ENCODE results near the gene DHRSX.
"Not testable (repeated sequence)": the region's sequence is repeated elsewhere in the genome, so short reads cannot be mapped to it uniquely, and the experiment has no call there.

DHRSX gene

DNA sequence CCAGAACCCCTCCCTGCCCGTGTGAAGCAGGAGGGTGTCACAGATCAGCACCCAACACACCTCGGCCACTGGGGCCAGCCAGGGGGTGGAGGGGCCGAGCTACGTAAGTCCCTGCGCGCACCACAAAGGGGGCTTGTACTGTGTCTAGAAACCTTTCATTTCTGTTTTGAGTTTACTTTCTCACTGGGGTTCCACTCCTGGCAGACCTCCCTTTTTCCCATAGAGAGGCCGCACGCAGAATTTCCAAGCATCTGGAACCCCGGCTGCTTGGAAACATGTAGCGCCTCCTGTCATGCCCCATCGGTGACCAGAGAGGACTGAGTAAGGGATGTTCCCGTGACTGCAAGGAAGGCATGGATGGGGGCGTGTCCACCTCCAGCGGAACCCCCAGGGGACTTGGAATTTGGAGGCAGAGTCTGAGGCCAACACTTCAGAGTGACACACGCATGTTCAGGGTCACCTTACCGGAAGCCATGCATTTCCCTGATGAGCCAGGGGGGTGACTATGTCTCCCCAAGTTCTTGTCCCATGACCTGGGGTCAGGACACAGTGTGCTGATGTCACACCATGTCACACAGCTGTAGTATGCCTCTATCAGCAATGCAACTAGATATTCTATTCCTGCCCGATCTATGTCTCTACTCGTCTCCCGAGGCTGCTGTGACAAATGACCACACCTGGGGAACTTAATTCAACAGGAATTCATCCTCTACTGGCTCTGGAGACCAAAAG lies 105.3 kb downstream of the DHRSX start:
- DNase-seq (ENCODE audit: low spot score): no peak

- peak; percentile 62 for DNase-seq (ENCODE audit: low spot score)
Observed at GRCh38 chrX:2391869-2392606, 108.7 kb downstream of the DHRSX start.

GRCh38 chrX:2390754-2391153 lies 110.0 kb downstream of the DHRSX start:
- no peak for DNase-seq (ENCODE audit: low spot score)

DNA sequence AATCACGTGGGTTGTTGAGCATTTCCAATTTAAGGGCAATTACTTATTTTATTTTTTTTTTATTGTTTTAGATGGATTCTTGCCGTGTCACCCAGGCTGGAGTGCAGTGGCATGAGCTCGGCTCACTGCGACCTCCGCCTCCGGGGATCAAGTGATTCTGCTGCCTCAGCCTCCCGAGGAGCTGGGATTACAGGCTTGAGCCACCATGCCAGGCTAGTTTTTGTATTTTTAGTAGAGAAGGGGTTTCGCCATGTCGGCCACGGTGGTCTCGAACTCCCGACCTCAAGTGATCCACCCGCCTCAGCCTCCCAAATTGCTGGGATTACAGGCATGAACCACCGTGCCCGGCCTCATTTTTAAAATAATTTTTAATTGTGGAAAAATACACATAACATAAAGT lies 111.0 kb downstream of the DHRSX start:
- DNase-seq (ENCODE audit: low spot score): not testable (repeated sequence)

DNA sequence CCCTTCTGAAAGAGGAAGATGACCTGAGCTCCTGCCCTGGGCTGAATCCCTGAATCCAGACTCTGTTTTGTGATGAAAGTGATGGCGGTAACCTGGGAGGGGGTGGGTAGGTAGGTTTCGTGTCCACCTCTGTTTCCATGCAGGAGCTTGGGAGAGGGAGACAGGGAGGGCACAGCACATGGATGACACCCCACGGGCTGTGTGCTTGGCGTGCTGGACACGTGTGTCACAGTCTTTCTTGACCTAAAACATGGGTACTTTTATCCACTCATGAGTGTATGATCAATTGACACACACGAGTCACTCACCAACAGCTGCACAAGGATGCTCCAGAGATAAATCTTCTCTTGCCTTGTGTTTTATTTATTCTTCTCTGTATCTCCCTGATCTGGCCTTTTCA lies 111.5 kb downstream of the DHRSX start:
- DNase-seq (ENCODE audit: low spot score): no peak

GRCh38 chrX:2388669-2389068 lies 112.1 kb downstream of the DHRSX start:
- no peak for DNase-seq (ENCODE audit: low spot score)

DNA sequence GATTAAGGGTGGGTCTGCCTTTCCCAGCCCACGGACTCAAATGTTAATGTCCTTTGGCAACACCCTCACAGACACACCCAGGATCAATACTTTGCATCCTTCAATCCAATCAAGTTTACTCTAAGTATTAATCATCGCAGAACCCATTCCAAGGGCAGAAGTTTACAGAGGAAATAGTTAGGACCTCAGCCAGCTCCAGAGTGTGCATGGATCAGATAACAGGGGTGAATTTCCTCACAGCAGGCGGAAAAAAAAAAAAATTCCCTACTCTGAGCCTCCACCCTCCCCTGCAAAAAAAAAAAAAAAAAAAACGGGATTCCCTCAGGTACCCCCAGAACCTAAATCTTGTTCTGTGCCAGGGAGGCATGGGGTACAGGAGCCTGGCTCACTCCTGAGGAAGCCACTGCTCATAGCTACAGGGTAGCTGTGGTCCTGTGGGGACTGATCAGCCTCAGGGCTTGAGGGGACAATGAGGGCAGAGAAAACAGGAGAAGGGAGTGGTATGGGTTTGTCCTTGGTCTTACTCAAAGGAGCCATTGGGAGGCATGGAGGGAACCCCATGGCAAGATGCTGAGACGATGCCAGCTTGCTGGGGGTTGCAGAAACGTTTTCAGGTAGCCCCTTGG lies 113.0 kb downstream of the DHRSX start:
- DNase-seq (ENCODE audit: low spot score): no peak

GRCh38 chrX:2385224-2385623 lies 115.6 kb downstream of the DHRSX start:
- peak; percentile 54 for DNase-seq (ENCODE audit: low spot score)

DNA sequence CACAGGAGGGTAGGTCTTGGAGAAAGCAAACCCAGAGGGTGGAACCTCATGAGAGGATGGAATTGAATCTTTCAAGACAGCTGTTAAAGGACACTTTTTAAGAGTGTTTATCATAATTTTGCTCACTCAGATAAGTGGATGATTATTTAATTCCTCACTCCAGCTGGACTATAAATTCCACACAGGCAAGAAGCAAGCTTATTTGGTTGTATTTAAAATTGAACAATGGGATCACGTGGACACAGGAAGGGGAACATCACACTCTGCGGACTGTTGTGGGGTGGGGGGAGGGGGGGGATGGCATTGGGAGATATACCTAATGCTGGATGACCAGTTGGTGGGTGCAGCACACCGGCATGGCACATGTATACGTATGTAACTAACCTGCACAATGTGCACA lies 116.3 kb downstream of the DHRSX start:
- DNase-seq (ENCODE audit: low spot score): no peak

DNA sequence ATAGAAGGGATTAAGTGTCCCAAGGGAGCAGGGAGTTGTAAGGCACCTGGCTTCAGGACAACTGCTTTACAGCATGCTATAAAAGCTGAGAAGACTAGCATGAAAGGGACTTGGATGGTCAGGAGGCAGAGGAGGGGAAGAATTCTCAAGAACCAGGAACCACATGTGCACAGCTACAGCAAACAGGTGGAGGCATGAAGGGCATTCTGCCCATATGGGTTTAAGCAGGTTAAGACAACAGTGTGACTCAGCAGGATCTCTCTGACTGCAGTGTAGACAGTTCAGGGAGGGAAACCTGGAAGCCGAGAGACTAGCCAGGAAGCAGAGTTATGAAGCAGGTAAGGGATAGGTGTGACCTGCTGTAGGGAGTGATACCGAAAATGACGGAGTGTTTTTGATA lies 117.0 kb downstream of the DHRSX start:
- DNase-seq (ENCODE audit: low spot score): no peak

GRCh38 chrX:2383144-2383543 lies 117.6 kb downstream of the DHRSX start:
- DNase-seq (ENCODE audit: low spot score): no peak

DNA sequence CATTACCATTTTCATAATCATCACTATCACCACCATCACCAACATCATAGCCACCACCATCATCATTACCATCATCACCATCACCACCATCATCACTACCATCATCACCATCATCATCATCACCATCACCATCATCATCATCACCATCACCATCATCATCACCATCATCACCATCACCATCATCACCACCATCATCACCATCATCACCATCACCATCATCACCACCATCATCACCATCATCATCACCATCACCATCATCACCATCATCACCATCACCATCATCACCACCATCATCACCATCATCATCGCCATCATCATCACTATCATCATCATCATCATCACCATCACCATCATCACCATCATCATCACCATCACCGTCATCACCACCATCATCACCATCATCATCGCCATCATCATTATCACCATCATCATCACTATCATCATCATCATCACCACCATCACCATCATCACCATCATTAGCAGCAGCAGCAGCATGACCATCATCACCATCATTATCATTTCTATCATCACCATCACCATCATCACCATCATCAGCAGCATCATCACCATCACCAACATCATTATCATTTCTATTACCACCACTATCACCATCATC lies 118.2 kb downstream of the DHRSX start:
- DNase-seq (ENCODE audit: low spot score): not testable (repeated sequence)

DNA sequence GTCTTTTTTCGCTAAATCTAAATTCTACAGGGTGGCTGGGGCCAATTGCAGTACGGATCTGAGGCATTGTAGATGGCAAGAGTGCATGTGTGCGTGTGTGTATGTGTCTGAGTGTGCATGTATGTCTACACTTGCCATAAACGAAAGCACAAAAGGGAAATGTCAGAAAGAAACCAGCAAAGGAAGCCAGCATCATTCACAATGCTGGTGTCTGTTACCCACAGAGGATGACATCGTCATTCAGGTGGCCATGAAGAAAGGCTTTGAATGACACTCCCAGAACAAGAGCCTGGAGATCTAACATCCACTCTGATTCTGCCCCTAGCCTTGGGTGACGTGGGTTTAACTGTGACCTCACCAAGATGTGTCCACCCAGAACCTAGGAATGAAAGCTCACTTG lies 124.6 kb downstream of the DHRSX start:
- DNase-seq (ENCODE audit: low spot score): no peak

DNA sequence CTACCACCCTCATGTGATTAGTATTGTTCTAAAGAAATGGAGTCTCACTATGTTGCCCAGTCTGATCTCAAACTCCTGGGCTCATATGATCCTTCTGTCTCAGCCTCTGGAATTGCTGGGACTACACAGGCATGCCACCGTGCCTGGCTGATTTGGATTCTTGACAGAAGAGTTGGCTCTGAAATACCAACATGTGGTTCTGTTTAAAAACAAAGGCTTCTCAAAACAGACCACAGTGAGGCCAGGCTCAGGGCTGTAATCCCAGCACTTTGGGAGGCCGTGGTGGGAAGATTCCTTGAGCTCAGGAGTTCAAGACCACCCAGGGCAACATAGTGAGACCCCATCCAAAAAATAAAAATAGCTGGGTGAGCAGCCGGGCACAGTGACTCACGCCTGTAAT lies 126.7 kb downstream of the DHRSX start:
- peak; percentile 61 for DNase-seq (ENCODE audit: low spot score)

DNA sequence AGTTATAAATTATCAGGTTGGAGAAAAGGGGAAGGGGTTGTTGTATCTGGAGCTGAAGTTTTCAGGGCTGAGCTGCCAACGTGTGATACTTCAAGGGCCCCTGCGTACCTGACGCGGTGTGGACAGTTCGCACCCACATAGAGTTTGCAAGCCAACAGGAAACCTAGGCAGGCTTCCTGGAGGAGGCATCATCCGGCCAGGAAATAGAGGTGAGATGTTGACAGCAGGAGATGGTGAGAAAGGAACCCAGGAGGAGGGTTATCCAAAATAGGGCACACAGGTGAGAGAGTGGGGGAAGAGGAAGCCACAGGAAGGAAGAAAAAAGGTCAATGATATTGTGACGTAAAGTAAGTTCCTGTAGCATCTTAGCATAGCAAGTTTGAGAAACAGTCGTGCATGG lies 127.2 kb downstream of the DHRSX start:
- DNase-seq (ENCODE audit: low spot score): no peak

DNA sequence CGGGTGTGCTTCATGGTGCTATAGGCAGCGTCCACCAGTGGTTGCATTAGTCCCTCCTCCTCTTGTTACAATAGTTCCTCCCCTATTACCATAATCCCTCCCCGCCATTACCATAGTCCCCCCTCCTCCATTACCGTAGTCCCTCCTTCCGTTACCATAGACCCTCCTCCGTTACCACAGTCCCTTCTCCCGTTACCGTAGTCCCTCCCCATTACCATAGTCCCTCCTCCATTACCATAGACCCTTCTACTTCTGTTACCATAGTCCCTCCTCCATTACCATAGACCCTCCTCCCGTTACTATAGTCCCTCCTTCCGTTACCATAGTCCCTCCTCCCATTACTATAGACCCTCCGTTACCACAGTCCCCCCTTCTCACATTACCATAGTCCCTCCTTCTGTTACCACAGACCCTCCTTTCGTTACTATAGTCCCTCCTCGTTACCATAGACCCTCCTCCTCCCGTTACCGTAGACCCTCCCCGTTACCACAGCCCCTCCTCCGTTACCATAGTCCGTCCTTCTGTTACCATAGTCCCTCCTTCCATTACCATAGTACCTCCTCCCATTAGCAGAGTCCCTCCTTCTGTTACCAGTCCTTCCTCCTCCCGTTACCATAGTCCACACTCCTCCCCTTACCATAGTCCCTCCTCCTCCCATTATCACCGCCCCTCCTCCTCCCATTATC lies 129.6 kb downstream of the DHRSX start:
- peak; percentile 10 for DNase-seq (ENCODE audit: low spot score)

GRCh38 chrX:2370456-2370855 lies 130.3 kb downstream of the DHRSX start:
- peak; percentile 55 for DNase-seq (ENCODE audit: low spot score)

- no peak for DNase-seq (ENCODE audit: low spot score)
Observed at GRCh38 chrX:2369206-2369605, 131.6 kb downstream of the DHRSX start.

GRCh38 chrX:2360731-2361130 lies 140.0 kb downstream of the DHRSX start:
- no peak for DNase-seq (ENCODE audit: low spot score)

- not testable (repeated sequence) for DNase-seq (ENCODE audit: low spot score)
Observed at GRCh38 chrX:2359522-2359921, 141.3 kb downstream of the DHRSX start.

DNA sequence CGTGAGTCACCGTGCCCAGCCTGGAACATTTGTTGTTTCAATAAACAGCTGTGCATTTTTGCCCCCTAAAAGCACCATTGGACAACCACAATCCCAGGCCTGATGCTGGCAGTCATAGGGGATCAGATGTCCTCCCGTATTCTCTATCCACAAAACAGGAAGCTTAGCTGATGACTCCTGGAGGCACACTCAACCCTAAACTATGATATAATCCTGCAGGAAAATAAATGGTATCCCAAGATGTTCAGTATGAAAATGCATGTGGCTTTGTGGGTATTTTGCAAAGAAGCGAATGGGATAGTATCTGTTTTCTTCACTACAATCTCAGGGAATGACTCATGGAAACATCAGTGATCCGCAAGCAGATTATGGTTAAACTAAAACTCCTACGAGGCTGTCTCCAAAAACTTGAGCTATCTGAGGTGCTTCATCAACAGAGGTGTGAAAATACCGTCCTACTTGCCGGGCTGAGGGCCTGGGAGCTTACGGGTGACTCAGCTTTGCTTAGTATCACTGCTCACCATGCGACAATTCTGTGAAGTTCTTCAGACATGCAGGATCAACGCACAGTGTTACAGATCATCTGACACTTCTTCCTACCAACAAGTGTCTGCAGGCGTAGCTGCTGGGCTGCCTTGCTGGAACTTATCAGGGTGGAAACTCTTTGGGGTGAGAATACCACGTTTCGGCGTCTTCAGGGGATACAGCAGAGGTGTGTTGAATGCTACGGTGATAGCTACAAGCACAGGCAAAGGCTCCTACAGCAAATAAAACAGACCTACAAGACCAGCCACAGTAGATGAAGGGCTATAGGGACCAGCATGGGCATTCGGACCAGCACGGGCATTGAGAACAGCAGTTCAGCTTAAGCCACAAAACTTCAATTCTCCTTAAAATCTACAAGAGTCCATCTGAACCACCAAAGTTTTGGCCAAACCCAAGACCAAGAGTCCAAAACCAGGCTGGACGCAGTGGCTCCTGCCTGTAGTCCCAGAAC lies 148.5 kb downstream of the DHRSX start:
- DNase-seq (ENCODE audit: low spot score): peak; percentile 82

Measured in GM03348 (cell line).